Coronary artery (tissue), 2 donors: ENCODE measurements around the gene TAF6L.

ENCODE experiments used
- DNase-seq: peaks from one replicate; pipeline ENCODE4 v3.0.0-alpha.2; 2017; ENCODE audit warnings: low spot score
- H3K27ac ChIP-seq, 2 donors: fragments of 200-600 bp; sonication (generic); one replicate each; pipeline ENCODE4 v1.5.1; 2016 to 2019
- H3K4me3 ChIP-seq: fragments of 200-600 bp; sonication (generic); 2 replicates; pipeline ENCODE4 v1.5.1; 2016; ENCODE audit warnings: mild to moderate bottlenecking, moderate library complexity
- CTCF ChIP-seq: fragments of 200-600 bp; sonication (generic); IDR thresholded peaks from one replicate; pipeline ENCODE4 v1.5.1; 2019; ENCODE audit warnings: antibody characterized with exemption

The TAF6L gene

GRCh38 chr11:62796281-62796680 is 25.1 kb downstream of the TAF6L start:
- no peak for TF ChIP-seq CTCF
- no peak overlapping the region for H3K27ac ChIP-seq
- DNase-seq: no peak
- no peak overlapping the region for H3K4me3 ChIP-seq

GRCh38 chr11:62799486-62799885 is 28.3 kb downstream of the TAF6L start:
- no peak for TF ChIP-seq CTCF
- Histone ChIP-seq H3K27ac (no peak overlapping the region), H3K4me3 (no peak overlapping the region)
- DNase-seq: no peak

GRCh38 chr11:62801071-62801470 is 29.9 kb downstream of the TAF6L start:
- H3K4me3 ChIP-seq: no peak overlapping the region
- no peak for TF ChIP-seq CTCF
- no peak for DNase-seq

GRCh38 chr11:62804310-62805075 is 33.3 kb downstream of the TAF6L start:
- Histone ChIP-seq H3K27ac (peak overlapping the region; percentile 85 to 95), H3K4me3 (peak overlapping the region; percentile 88)
- DNase-seq: no peak
- no peak for TF ChIP-seq CTCF

More at GRCh38 chr11:62801071-62801470, 29.9 kb downstream of the TAF6L start:
- no peak overlapping the region for H3K27ac ChIP-seq

GRCh38 chr11:62805076-62805892 is 34.1 kb downstream of the TAF6L start, which contains the start of gene NXF1:
NXF1 (minus strand) TSS chr11:62805440; CDS start chr11:62805356, 84 bp downstream.
- Histone ChIP-seq H3K27ac (peak within 1 kb of the TSS; percentile 85 to 95), H3K4me3 (peak within 1 kb of the TSS; percentile 88)
- TF ChIP-seq CTCF: no peak
- DNase-seq: peak; percentile 95

GRCh38 chr11:62805961-62806441 is 34.8 kb downstream of the TAF6L start:
- peak overlapping the region; percentile 85 to 95 for H3K27ac ChIP-seq
- no peak for DNase-seq
- TF ChIP-seq CTCF: no peak

More at GRCh38 chr11:62805961-62806441, 34.8 kb downstream of the TAF6L start:
- H3K4me3 ChIP-seq: peak overlapping the region; percentile 88
